Measurements from ENCODE around the gene GPC1. TPM values are rescaled to one million over a fixed set of nuclear protein-coding genes. Genes with fewer than 3 reads are reported as not detected.
A peak's percentile ranks its signal among the peaks of the same experiment; 100 is the strongest.

GPC1 gene
- total RNA-seq, 1 donor: 54.3 TPM

- H3K36me3 ChIP-seq (ENCODE audit: insufficient read depth, low read length): no peaks in the 10 kb centered on the region
- no peaks in the 10 kb centered on the region for H3K9me3 ChIP-seq (ENCODE audit: low read depth, low read length)
- no peaks in the 10 kb centered on the region for H4K20me1 ChIP-seq (ENCODE audit: insufficient read depth, low read length)
- no peaks in the 10 kb centered on the region for H3K79me2 ChIP-seq (ENCODE audit: insufficient read depth, low read length)
- TF ChIP-seq CTCF (IDR thresholded peaks at IDR 0.05; ENCODE audit: extremely low read depth, low read depth, low read length): no peak
- H3K4me2 ChIP-seq (ENCODE audit: insufficient read depth, low read length): no peak overlapping the region
- no peak overlapping the region for H3K27ac ChIP-seq (ENCODE audit: low read depth, low read length)
- H3K27me3 ChIP-seq (ENCODE audit: insufficient read depth, low read length): no peaks in the 10 kb centered on the region
- H3K4me3 ChIP-seq (ENCODE audit: insufficient read depth, low read length): no peak overlapping the region
- no peak overlapping the region for H2AFZ ChIP-seq (ENCODE audit: low read length)
- DNase-seq (ENCODE audit: insufficient read length, low spot score, missing footprints): peak; percentile 48
- H3K4me1 ChIP-seq (ENCODE audit: insufficient read depth, low read length): no peaks in the 10 kb centered on the region
Observed at GRCh38 chr2:240402566-240403272, 32.7 kb upstream of the GPC1 start.

- H4K20me1 ChIP-seq (ENCODE audit: insufficient read depth, low read length): no peaks in the 10 kb centered on the region
- H3K27me3 ChIP-seq (ENCODE audit: insufficient read depth, low read length): no peaks in the 10 kb centered on the region
- H3K27ac ChIP-seq (ENCODE audit: low read depth, low read length): no peak overlapping the region
- H3K4me3 ChIP-seq (ENCODE audit: insufficient read depth, low read length): no peak overlapping the region
- TF ChIP-seq CTCF (IDR thresholded peaks at IDR 0.05; ENCODE audit: extremely low read depth, low read depth, low read length): no peak
- no peaks in the 10 kb centered on the region for H3K4me1 ChIP-seq (ENCODE audit: insufficient read depth, low read length)
- DNase-seq (ENCODE audit: insufficient read length, low spot score, missing footprints): peak; percentile 19
- H2AFZ ChIP-seq (ENCODE audit: low read length): no peak overlapping the region
- no peaks in the 10 kb centered on the region for H3K36me3 ChIP-seq (ENCODE audit: insufficient read depth, low read length)
- no peaks in the 10 kb centered on the region for H3K9me3 ChIP-seq (ENCODE audit: low read depth, low read length)
- H3K4me2 ChIP-seq (ENCODE audit: insufficient read depth, low read length): no peak overlapping the region
- H3K79me2 ChIP-seq (ENCODE audit: insufficient read depth, low read length): no peaks in the 10 kb centered on the region
Observed at GRCh38 chr2:240403396-240404104, 31.9 kb upstream of the GPC1 start.

GRCh38 chr2:240404174-240404852 lies 31.1 kb upstream of the GPC1 start:
- Histone ChIP-seq H3K36me3 (ENCODE audit: insufficient read depth, low read length) (no peaks in the 10 kb centered on the region), H3K27ac (ENCODE audit: low read depth, low read length) (no peak overlapping the region)
- TF ChIP-seq CTCF (IDR thresholded peaks at IDR 0.05; ENCODE audit: extremely low read depth, low read depth, low read length): no peak

GRCh38 chr2:240405133-240405532 lies 30.3 kb upstream of the GPC1 start:
- no peak for TF ChIP-seq CTCF (IDR thresholded peaks at IDR 0.05; ENCODE audit: extremely low read depth, low read depth, low read length)
- DNase-seq (ENCODE audit: insufficient read length, low spot score, missing footprints): peak; percentile 30
- Histone ChIP-seq H3K4me3 (ENCODE audit: insufficient read depth, low read length) (no peak overlapping the region), H3K4me1 (ENCODE audit: insufficient read depth, low read length) (no peaks in the 10 kb centered on the region), H3K9me3 (ENCODE audit: low read depth, low read length) (no peaks in the 10 kb centered on the region), H3K27ac (ENCODE audit: low read depth, low read length) (no peak overlapping the region), H3K27me3 (ENCODE audit: insufficient read depth, low read length) (no peaks in the 10 kb centered on the region), H4K20me1 (ENCODE audit: insufficient read depth, low read length) (no peaks in the 10 kb centered on the region), H3K4me2 (ENCODE audit: insufficient read depth, low read length) (no peak overlapping the region), H3K79me2 (ENCODE audit: insufficient read depth, low read length) (no peaks in the 10 kb centered on the region), H2AFZ (ENCODE audit: low read length) (no peak overlapping the region), H3K36me3 (ENCODE audit: insufficient read depth, low read length) (no peaks in the 10 kb centered on the region)

More at GRCh38 chr2:240404174-240404852, 31.1 kb upstream of the GPC1 start:
- Histone ChIP-seq H4K20me1 (ENCODE audit: insufficient read depth, low read length) (no peaks in the 10 kb centered on the region), H3K9me3 (ENCODE audit: low read depth, low read length) (no peaks in the 10 kb centered on the region), H3K4me3 (ENCODE audit: insufficient read depth, low read length) (no peak overlapping the region), H2AFZ (ENCODE audit: low read length) (no peak overlapping the region), H3K4me2 (ENCODE audit: insufficient read depth, low read length) (no peak overlapping the region), H3K79me2 (ENCODE audit: insufficient read depth, low read length) (no peaks in the 10 kb centered on the region), H3K4me1 (ENCODE audit: insufficient read depth, low read length) (no peaks in the 10 kb centered on the region), H3K27me3 (ENCODE audit: insufficient read depth, low read length) (no peaks in the 10 kb centered on the region)
- DNase-seq (ENCODE audit: insufficient read length, low spot score, missing footprints): peak; percentile 54
